Retinal pigment epithelial cell (primary cell): ENCODE measurements around the gene CASP12.

Experiments used
- DNase-seq: peaks from one replicate; pipeline ENCODE4 v3.0.0-alpha.2; 2010; ENCODE audit warnings: low read depth
- H3K4me3 ChIP-seq: 2 replicates; pipeline ENCODE4 v1.5.1; 2011; ENCODE audit warnings: mild to moderate bottlenecking, low read length, control low read depth, moderate library complexity
- TF ChIP-seq, protein P1 (sequence below): conservative IDR thresholded peaks from 2 replicates; pipeline ENCODE4 v1.5.1; 2011; ENCODE audit warnings: low read depth, low read length, control low read depth, inconsistent platforms

CASP12 gene

DNA sequence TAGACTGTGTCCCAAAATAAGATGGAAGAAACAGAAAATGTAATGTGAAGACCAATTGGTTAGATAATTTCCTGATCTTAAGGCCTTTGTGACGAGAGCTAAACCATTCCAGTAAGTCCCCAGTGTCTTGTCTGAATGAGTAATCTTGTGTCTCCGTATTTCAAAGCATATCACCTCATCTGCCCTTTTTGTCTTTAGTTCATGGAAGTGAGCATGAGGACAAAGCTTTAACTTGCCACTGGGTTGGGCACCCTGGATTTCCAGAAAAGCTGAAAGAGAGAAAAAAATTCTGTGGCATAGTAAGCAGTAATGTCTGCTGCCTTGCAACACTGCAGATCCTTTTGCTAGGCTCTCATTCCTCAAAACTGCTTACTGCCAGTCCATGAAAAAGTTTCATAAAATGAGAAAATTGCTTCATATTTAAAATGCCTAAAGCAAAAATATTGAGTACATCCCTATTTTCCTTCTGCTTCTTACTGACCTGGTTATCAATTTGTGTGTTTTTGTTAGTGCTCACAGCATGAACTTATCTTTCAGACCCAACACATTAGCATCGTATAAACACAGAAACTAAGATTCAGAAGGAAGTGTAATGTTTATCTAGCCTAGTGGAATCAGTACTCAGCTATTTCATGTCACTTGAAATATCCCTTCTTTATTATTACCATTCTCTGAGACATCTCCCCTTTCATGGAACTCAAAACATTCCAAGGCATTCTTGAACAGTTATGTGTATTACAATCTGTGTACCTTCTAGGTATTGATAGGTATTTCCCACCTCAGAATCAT, 5.3 kb downstream of the CASP12 start:
- TF ChIP-seq, protein P1, sequence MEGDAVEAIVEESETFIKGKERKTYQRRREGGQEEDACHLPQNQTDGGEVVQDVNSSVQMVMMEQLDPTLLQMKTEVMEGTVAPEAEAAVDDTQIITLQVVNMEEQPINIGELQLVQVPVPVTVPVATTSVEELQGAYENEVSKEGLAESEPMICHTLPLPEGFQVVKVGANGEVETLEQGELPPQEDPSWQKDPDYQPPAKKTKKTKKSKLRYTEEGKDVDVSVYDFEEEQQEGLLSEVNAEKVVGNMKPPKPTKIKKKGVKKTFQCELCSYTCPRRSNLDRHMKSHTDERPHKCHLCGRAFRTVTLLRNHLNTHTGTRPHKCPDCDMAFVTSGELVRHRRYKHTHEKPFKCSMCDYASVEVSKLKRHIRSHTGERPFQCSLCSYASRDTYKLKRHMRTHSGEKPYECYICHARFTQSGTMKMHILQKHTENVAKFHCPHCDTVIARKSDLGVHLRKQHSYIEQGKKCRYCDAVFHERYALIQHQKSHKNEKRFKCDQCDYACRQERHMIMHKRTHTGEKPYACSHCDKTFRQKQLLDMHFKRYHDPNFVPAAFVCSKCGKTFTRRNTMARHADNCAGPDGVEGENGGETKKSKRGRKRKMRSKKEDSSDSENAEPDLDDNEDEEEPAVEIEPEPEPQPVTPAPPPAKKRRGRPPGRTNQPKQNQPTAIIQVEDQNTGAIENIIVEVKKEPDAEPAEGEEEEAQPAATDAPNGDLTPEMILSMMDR: no peak
- H3K4me3 ChIP-seq: no peak overlapping the region
- no peak for DNase-seq

GRCh38 chr11:104891135-104891534, 7.1 kb downstream of the CASP12 start:
- TF ChIP-seq, protein P1: no peak
- H3K4me3 ChIP-seq: no peak overlapping the region
- DNase-seq: no peak

DNA sequence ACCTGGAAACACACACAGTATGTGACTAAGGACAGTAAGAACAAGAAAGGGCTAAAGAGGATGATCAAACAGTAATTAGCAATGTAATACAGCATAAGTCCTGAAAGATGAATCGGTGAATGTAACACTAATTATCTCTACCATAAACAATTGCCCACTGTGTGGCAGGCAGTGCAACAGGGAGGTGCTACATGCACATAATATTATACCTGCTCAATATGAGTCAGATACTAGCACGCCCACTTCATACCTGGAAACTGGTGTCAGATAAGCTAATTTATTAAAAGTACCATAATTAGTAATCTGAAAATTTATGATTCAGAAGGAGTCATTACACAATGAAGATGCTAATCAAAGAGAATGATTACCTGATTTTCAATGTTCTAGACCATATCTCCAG, 14.9 kb downstream of the CASP12 start:
- H3K4me3 ChIP-seq: no peak overlapping the region
- TF ChIP-seq, protein P1: no peak
- DNase-seq: no peak

DNA sequence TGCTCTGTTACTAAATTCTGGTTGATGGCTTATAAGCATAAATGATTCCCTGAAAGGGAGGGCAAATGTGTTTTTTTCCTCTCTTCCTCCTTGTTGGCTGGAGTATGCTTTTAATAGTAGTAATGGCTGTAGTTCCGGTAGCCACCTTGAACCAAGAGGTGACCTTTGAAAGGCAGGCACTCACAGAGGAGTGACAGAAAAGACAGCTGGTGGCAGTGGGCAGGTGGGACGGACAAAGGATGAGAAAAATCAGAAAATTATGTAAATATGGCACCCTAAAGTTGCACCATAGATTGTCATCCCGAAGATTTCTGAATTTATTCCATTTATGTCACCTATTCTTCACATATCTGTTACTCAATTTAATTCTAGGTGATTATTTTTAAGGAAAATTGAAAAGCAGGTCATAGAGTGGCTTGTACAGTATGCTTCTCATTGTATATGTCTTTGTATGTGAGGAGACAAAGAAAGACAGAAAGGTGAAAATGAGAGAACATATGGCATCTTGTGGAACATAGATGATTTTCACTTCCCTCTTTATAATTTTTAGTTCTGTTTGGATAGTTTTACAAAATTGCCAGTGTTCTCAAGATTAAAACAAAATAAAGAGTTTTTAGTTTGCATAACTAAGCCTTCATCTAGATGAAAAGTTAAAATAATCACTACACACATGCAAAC, 17.0 kb downstream of the CASP12 start:
- TF ChIP-seq, protein P1: no peak
- no peak for DNase-seq
- H3K4me3 ChIP-seq: no peak overlapping the region

DNA sequence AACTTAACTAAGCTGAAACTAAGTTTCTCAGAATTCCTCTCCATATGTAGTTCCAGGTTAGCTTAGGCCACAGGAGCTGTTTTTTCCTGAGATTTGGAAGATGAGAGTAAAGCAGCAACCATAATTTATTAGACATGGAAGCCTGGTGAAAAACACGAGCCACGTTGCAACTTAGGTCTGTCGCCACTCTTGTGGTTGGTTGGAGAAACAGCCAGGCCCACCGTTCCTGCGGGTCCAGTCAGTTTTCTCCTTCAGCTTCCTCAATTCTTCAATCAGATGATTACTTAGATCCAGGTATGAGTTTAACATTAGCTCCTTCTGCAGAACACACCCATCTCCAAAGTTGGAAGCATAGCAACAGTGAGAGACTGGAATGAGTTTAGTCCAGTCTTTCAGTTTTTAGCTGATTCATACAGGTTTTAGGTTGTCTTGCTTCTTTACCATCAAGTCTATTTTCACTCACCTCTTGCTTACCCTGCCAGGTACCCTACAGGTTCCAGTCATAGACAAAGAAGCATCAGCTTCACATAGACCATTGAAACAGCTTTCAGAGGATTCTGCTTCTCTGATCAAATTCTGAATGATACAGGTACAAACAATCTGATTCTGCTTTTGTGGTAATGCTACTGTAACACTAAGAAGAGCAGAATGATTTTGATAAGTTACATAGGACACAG, 18.6 kb downstream of the CASP12 start:
- TF ChIP-seq, protein P1: no peak
- DNase-seq: no peak
- no peak overlapping the region for H3K4me3 ChIP-seq

DNA sequence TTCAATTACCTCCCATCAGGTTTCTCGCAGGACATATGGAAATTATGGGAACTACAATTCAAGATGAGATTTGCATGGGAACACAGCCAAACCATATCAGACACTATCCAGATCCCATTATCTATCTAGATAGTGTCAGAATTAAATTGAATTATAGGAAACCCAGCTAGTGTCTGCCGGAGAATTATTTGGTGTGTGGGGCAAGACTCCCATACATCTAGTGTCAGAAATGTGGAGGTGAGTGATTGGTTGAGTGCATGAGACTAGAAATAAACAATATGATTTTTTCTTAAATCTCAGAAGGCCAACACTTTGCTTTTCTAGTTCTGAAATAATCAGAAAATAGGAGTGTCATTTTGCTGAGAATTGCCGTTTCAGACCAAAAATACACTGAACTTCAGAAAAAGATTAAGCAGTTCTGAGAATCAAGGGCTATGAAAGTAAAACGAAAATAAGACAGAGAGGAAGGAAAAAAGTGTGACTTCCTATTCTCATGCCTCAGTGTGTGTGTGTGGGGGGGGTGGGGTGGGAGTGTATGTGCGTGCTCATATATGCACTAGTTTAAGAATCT, 21.3 kb downstream of the CASP12 start:
- H3K4me3 ChIP-seq: no peak overlapping the region
- no peak for DNase-seq
- TF ChIP-seq, protein P1: no peak
